GM21515 (cell line): Measurements from ENCODE around the gene MPHOSPH6.
"Not testable (repeated sequence)": the region's sequence is repeated elsewhere in the genome, so short reads cannot be mapped to it uniquely, and the experiment has no call there.

Source experiments
- ATAC-seq: cut with Tn5 transposase; IDR thresholded peaks from one replicate; pipeline ENCODE4 v1.9.1; 2021; ENCODE audit not compliant: unreplicated experiment

Gene MPHOSPH6

GRCh38 chr16:82124651-82125050 is 45.4 kb downstream of the MPHOSPH6 start:
- ATAC-seq = no peak

DNA sequence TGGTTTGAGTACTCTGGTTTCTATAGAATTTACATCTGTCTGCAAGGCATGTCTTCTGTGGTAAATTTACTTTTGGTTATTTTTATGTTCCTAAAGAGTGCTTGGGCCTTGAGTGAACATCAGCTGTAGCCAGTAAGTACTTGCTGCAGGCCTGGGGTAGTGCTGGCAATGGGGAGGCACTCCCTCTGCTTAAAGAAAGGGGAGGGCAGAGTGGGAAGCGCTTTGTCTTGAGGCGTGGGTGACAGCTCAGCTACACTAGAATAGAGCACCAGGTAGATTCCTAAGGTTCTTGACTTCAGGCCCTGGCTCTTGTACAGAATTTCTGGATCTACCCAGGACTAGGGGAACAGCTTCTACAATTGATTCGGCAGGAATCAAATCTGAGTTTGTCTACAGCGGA is 50.6 kb downstream of the MPHOSPH6 start:
- no peak for ATAC-seq

DNA sequence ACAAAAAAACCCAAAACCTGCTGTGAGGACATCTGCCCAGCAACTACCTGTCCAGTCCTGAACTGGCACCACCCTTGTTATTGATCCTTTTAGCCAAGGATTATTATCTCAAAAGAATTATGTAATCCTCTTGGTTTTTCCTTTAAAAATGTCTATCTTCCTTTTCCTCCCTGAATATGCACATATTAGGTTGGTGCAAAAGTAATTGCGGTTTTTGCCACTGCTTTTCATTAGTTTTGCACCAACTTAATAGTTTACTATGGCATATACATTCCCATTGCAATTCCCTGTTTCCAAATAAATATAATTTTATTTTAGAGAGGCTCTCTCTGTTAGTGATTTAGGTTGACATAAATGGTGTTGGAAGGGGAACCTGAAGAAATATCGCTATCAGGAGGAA is 51.3 kb downstream of the MPHOSPH6 start:
- no peak for ATAC-seq

DNA sequence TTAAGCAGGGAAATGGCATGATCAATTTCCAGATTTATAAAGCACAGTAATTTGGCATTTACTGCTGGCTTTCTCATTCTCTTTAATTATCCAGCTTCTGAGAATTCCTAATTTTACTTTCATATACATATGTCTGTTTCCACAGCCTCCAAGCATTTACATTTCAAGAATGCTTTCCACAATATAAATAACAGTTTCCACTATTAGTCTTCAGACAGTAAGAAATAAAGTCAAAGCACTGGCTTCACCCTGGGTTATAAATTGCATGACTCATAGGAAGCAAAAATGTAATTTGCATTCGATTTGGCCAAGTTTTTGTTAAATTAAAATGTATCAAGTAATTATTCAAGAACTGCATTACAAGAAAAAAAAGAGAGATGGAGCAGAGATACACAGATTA is 53.5 kb downstream of the MPHOSPH6 start:
- no peak for ATAC-seq

DNA sequence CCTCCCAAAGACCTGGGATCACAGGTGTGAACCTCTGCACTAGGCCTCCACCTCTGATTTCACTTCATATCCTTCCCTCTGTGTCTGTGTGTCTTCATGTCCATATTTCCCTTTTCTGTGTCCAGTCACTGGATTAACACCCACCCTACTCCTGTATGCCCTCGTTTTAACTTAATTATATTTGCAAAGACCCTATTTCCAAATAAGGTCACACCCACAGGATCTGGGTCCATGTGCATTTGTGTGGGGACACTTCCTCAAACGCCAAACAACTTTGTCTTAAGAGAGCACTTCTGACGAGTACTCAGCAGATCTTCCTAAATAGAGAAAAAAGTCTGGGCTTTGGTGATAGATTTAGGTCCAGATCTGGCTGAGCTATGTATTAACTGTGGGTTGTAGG is 56.3 kb downstream of the MPHOSPH6 start:
- no peak for ATAC-seq

GRCh38 chr16:82111944-82112343 is 58.1 kb downstream of the MPHOSPH6 start:
- no peak for ATAC-seq

GRCh38 chr16:82109266-82109665 is 60.8 kb downstream of the MPHOSPH6 start:
- not testable (repeated sequence) for ATAC-seq

DNA sequence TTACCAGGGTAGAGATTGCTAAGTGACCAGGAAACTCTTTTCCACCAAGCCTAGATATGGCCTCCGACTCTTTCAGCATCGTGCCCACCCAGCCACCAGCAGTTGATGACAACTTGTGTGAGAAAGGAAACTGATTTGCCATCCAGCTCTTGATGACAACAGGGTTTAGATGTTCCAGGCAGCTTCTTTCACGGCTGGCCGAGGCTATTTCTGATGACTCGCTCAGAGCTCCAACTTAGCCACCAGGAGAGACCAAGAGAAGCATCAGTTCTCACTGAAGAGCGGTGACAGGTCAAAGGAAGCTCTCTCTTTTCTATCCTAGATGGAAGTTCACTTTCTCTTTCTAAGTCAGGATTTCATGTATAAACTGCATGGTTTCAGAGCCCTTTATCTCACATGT is 61.2 kb downstream of the MPHOSPH6 start:
- no peak for ATAC-seq

- ATAC-seq = no peak
These were observed 61.9 kb downstream of the MPHOSPH6 start for GRCh38 chr16:82108100-82108499.

- no peak for ATAC-seq
These were observed 64.9 kb downstream of the MPHOSPH6 start for GRCh38 chr16:82105107-82105506.
